ENCODE measurements around the gene ADSS1.
A peak's percentile ranks its signal among the peaks of the same experiment; 100 is the strongest.

The ADSS1 gene

DNA sequence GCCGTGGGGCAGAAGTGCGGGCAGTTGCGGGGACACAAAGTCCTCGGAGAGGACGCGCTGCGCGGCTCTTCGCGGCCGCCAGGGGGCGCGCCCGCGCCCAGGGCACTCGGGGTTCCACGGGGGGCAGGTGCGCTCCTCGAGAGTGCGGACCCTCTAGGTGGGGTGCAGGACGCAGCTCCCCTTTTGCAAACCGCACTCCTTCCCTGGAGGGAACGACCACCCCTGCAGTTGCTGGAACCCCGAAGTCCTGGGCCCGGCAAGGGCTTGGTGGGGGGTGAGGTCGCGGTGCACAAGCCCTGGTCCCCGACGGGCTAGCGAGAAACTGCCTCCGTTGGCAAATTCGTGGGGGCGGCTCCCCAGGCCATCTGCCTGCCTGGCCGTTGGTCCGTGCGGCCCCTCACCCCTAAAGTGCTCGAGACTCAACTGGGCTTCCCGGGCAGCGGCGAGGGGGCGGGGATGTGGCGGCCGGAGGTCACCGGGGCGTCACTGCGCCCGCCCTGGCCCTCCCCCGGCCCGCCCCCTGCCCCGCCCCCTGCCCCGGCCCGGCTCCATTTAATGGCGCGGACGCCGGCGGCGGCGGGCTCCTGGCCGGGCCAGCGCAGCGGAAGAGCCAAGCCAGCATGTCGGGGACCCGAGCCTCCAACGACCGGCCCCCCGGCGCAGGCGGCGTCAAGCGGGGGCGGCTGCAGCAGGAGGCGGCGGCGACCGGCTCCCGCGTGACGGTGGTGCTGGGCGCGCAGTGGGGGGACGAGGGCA is at the start of gene ADSS1:
TSS of gene ADSS1 (plus strand) at position 579 of the 756 bp plus-strand sequence. CDS start at position 621, 42 bp downstream.
- DNase-seq = peak; percentile 46

DNA sequence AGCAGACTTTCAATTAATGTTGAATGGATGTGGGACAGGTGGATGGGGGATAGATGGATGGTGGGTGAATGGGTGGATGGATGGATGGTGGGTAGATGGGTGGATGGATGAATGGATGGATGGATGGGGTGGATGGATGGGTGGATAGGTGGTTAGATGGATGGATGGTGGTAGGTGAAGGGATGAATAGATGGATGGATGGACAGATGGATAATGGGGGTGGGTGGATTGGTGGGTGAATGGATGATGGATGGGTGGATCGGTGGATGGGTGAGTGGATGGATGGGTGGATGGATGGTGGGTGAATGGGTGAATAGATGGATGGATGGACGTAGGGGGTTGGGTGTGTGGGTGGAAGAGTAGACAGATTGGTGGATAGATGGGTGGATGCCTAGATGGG is 48.6 kb upstream of the ADSS1 start:
- DNase-seq = no peak

DNA sequence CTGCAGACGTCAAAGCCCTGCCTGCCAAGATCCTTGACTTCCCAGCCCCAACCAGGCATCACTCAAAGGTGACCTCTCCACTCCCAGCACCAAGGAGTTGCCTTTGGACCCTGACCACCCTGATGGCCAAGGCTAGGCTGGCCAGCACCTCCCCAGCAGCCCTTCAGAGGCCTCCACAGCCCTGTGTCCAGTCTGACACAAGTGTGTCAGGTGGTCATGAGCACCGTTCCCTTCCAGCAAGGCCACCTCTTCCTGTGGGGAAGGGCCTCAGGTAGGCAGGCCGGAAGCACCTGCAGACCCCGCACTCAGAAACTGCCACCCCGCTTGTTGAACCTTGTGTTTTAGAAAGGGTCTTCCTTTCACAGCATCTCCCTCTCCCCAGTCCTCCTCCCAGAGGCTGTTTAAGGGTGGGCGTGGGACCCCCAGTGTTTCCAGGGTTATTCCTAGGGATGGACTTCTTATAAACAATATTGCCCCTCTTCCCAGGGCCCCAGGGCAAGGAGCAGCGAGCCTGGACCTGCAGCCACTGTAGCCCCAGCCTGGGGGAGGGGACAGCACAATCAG is 47.8 kb upstream of the ADSS1 start:
- DNase-seq = no peak

GRCh38 chr14:104676694-104677511 is 47.1 kb upstream of the ADSS1 start:
- no peak for DNase-seq

- peak; percentile 63 for DNase-seq
Observed at GRCh38 chr14:104677512-104678332, 46.3 kb upstream of the ADSS1 start.

GRCh38 chr14:104678346-104678745 is 45.7 kb upstream of the ADSS1 start:
- DNase-seq = no peak

DNA sequence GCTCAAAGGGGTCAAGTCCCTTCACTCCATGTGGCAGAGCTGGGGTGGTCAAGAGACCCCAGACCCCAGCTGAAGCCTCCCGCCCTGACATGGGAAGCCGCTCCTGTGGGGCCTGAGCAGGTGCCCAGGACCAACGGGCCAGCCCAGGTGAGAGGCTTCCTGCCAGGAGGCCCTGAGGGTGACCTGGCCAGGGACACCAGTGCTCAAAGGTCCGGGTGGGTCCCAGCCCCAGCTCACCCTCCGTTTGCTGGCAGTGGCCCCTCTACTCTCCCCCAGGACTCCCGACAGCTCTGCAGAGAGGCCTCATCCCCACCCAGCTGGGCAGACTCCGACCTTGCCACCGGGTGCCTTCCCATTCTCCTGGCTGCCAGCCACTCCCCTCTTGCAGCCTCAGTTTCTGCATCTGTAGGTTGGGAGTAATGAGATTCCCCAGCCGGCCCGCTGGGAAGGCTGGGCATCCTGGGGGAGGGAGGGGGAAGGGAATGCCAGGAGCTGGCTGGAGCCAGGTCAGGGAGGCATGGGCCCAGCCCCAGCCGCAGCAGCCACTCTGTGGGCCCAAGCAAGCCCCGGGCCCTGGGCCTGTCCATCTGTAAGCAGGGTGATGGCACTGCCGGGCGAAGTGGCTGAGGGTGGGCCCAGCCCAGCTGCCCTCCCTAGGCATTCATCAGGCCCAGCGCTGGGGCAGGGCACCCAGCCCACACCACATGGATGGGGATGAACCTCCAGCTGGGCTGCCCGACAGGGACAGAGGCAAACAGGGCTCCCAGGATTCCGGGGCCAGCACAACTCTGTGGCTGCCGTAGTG is 44.9 kb upstream of the ADSS1 start:
- DNase-seq = no peak

DNA sequence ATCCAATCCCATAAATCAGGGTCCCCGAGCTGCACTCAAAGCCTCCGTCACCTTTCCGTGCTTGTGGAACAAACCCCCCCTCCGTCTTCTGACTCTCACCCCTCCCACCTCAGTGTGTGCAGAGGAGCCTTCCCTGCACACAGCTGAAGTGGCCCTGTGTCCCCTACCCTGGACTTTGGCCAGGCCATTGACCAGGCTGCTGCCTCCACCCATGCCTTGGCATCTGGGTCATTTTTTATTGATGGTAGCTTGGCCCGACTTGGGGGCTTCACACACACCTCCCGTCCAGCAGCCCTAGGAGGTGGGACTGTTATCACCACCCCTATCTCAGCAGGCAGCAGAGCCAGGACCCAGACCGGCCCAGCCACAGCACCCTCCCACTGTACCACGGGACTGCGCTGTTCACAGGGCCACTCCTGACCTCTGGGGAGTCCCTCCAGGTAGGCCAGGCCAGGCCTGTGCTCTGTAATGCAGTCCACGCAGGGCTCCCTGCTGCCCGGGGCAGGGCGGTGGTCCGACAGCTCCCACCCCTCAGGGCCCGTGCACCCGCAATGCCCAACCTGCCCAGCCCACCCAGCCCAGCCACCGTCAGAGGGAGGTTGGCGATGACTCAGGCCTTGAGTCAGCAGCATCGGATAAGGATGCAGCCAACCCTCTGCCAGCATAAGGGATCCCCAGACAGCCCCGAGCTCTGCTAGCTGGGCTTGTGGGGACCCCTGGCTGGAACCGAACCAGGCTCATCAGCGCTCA is 43.8 kb upstream of the ADSS1 start:
- DNase-seq = no peak

DNA sequence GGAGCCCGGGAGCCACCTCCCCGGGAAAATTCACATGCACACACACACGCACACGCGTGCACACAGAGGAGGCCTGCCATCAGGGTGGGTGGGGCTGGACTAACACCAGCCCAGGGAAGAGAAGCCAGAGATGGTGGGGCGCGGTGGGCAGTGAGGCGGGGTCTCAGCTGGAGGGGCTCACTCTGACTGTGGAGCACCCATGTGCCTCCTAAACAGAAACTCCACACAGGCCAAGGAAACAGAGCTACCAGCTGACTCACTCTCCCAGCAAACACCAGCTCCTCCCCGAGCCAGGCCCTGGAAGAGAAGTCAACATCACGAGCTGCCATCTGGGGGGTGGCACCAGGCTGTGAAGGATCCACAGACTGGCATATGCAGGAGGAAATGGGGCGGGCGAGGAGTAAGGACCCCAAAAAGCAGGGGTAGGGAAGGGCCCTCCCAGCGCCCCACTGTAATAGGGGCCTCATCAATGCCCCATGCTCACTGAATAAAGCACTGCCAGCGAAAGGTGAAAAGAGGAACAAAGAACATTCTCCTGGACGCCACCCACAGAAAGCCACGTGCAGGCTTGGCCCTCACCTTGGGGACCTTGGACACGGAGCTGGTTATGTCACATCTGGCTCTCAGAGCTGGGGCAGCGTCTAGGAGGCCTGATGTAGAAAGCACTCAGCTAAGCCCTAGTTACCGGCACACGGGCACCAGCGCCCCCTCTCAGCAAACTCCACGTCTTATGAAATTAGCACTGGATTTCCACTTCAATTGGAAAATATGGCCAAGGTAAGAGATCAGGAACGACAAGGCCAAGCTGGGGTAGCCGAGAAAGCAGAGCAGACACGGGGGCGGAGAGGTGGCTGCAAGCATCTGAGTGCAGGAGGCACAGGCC is 43.0 kb upstream of the ADSS1 start:
- no peak for DNase-seq

DNA sequence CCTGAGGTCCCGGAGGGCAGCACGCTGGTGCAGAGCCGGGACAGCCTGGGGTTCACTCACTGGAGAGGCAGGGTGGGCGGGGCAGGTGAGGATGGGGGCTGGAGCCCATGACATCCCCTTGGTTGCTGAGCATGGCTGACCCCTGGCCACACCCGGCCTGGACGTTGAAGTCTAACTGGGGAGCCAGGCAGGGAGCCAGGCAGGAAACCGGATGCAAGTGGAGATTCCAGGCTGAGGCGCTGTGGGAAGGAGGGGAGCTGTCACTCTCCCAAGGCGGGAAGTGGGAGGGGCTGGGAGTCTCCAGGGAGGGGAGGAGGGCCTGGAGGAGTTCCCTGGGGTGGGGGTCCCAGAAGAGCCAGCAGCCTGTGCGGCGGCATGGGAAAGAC is 42.3 kb upstream of the ADSS1 start:
- DNase-seq = no peak

GRCh38 chr14:104682107-104682593 is 41.9 kb upstream of the ADSS1 start:
- DNase-seq = no peak

GRCh38 chr14:104683653-104684448 is 40.2 kb upstream of the ADSS1 start:
- DNase-seq = no peak

DNA sequence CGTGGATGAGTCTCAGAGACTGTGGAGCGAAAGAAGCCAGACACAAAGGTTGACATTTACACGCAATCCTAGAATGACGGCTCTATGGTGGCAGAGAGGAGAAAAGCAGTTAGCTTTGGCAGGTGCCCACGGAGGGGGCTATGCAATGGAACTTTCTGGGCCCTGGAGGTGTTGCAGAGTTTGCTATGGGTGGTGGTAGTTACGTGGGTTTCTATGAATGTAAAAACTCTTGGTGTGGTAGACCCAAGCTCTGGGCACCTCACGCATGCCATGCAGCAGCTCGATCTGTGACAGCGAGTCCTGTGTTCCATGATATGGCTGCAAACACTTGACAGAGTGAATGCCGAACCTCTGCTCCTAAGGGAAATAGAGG is 39.6 kb upstream of the ADSS1 start:
- DNase-seq = no peak

DNA sequence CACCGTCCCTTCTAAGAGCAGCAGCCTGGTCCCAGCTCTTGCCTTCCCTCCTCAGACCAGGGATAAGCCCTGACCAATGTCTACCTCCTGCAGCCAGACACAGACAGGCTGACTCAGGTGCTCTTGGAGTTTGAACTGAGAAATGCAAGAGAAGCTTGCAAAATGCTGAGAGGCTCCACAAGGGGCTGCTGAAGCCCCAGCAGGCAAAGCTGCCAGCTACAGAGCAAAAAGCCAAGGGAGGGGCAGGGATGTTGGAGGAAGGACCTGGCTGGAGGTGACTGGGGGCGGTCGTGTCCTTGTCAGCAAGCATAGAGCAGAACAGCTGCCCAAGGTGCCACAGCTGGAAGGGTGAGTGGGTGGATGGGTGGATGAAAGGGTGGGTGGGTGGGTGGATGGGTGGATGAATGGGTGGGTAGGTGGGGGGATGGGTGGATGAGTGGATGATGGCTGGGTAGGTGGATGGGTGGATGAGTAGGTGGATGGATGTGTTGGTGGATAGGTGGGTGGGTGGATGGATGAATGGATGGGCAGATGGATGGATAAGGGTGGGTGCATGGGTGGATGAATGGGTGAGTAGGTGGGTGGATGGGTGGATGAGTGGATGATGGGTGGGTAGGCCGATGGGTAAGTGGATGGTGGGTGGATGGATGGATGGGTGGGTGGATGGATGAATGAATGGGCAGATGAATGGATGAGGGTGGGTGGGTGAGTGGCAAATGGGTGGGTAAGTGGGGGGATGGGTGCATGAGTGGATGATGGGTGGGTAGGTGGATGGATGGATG is 38.6 kb upstream of the ADSS1 start:
- no peak for DNase-seq

GRCh38 chr14:104685998-104686610 is 37.9 kb upstream of the ADSS1 start:
- DNase-seq = no peak

- DNase-seq = no peak
Observed at GRCh38 chr14:104686624-104687517, 37.2 kb upstream of the ADSS1 start.
